HepG2 (cell line): ENCODE data around the gene ZBTB7C. TPM values are rescaled to one million over a fixed set of nuclear protein-coding genes. Genes with fewer than 3 reads are reported as not detected.

Source experiments
- ATAC-seq: fragments of 200-7000 bp; cut with Tn5 transposase; 3 replicates; pipeline ENCODE4 v1.9.1; 2020; ENCODE audit warnings: mild to moderate bottlenecking, moderate library complexity
- BruUV-seq: library from RNA; stranded (reverse); fragments of 400-500 nt; replicated peaks from 2 replicates; lab custom pipeline; 2021; lab: Mats Ljungman, UMichigan
- CTCF ChIA-PET: fragments of 300-600 bp; formaldehyde crosslinking; extraction: SDS; loops from one replicate; lab custom pipeline; 2021; ENCODE audit warnings: low total read pairs, inconsistent platforms, low intra/inter-chr PET ratio; lab: Yijun Ruan, JAX
- POLR2A ChIA-PET: fragments of 350-600 bp; sonication (Branson Sonifier 250); formaldehyde crosslinking; loops from one replicate; lab custom pipeline; 2020; ENCODE audit warnings: antibody characterized with exemption, inconsistent platforms; lab: Yijun Ruan, JAX
- DNase-seq: peaks from one replicate; pipeline ENCODE4 v3.0.0-alpha.2; 2015; ENCODE audit warnings: low spot score
- FAIRE-seq: peaks from 3 replicates; lab custom pipeline; 2011; peaks lifted over from hg19 to GRCh38; lab: Jason Lieb, UNC
- H2AFZ ChIP-seq: one replicate; pipeline ENCODE4 v1.6.1; 2011; ENCODE audit warnings: low read length, inconsistent platforms
- H3K27ac ChIP-seq: fragments of 300-600 bp; 3 replicates; pipeline ENCODE4 v1.8.0; 2011; ENCODE audit warnings: mixed run types, mild to moderate bottlenecking, mixed read lengths, low read length, inconsistent platforms; ENCODE audit not compliant: insufficient read depth; ENCODE audit errors: extremely low read length
- H3K27me3 ChIP-seq, 2 experiments: fragments of 200-600 bp in 1 of 2; 2 replicates in 1 of 2; 3 replicates in 1 of 2; pipeline versions ENCODE4 v1.6.0 to v1.8.0; 2011; ENCODE audit warnings: low read length in 2 of 2, mild to moderate bottlenecking in 2 of 2, moderate library complexity in 2 of 2, inconsistent platforms in 1 of 2; ENCODE audit not compliant: insufficient read depth in 2 of 2, control insufficient read depth in 1 of 2
- H3K36me3 ChIP-seq, 2 experiments: fragments of 200-600 bp in 1 of 2; replicated peaks in 1 of 2; 2 replicates in 1 of 2; 3 replicates in 1 of 2; pipeline versions ENCODE4 v1.5.1 to v1.8.0; 2011; ENCODE audit warnings: low read length in 2 of 2, inconsistent platforms in 1 of 2; ENCODE audit not compliant: insufficient read depth in 2 of 2, control insufficient read depth in 1 of 2
- H3K4me1 ChIP-seq: 2 replicates; pipeline ENCODE4 v1.5.1; 2012; ENCODE audit warnings: low read length, inconsistent platforms; ENCODE audit not compliant: insufficient read depth
- H3K4me2 ChIP-seq: 2 replicates; pipeline ENCODE4 v1.6.0; 2011; ENCODE audit warnings: low read depth, low read length, inconsistent platforms
- H3K4me3 ChIP-seq, 3 experiments: fragments of 200-600 bp in 1 of 3; sonication (generic), shearing (Covaris generic) in 1 of 3; replicated peaks in 1 of 3; 2 replicates each; pipeline ENCODE4 v1.5.1; 2011 to 2016; ENCODE audit warnings: low read length in 3 of 3, inconsistent platforms in 2 of 3, low read depth in 2 of 3, mild to moderate bottlenecking in 2 of 3, control low read depth in 1 of 3, mixed read lengths in 1 of 3; ENCODE audit not compliant: insufficient read depth in 1 of 3
- H3K79me2 ChIP-seq: one replicate; pipeline ENCODE4 v1.6.1; 2011; ENCODE audit warnings: low read length, inconsistent platforms; ENCODE audit not compliant: insufficient read depth
- H3K9ac ChIP-seq: 2 replicates; pipeline ENCODE4 v1.6.0; 2011; ENCODE audit warnings: mild to moderate bottlenecking, low read depth, low read length, inconsistent platforms; ENCODE audit not compliant: insufficient read depth
- H3K9me3 ChIP-seq: 2 replicates; pipeline ENCODE4 v1.5.1; 2012; ENCODE audit warnings: mild to moderate bottlenecking, low read length
- H4K20me1 ChIP-seq: 2 replicates; pipeline ENCODE4 v1.6.0; 2011; ENCODE audit warnings: inconsistent platforms, mild to moderate bottlenecking, low read length, moderate library complexity; ENCODE audit not compliant: insufficient read depth
- ARNT ChIP-seq: fragments of 450-650 bp; IDR thresholded peaks from 2 replicates; pipeline ENCODE4 v1.6.1; 2017
- DR1 ChIP-seq: sonication (generic); formaldehyde crosslinking; IDR thresholded peaks from 2 replicates; pipeline ENCODE4 v1.8.0; 2021; ENCODE audit warnings: mild to moderate bottlenecking, missing genetic modification reagents, inconsistent platforms
- FOSL1 ChIP-seq: sonication (generic); formaldehyde crosslinking; IDR thresholded peaks from 2 replicates; pipeline ENCODE4 v1.9.0; 2021; ENCODE audit warnings: missing genetic modification reagents, borderline replicate concordance
- FOXO1 ChIP-seq: sonication (generic); formaldehyde crosslinking; IDR thresholded peaks from 2 replicates; pipeline ENCODE4 v1.4.0; 2020; ENCODE audit warnings: missing genetic modification reagents
- KLF6 ChIP-seq: IDR thresholded peaks from 2 replicates; pipeline ENCODE4 v1.8.0; 2016; ENCODE audit warnings: missing biosample characterization, missing genetic modification reagents
- NR2C2 ChIP-seq: sonication (generic); formaldehyde crosslinking; IDR thresholded peaks from 2 replicates; pipeline ENCODE4 v1.4.0; 2020; ENCODE audit warnings: missing genetic modification reagents, mild to moderate bottlenecking, moderate library complexity, borderline replicate concordance
- PHF20 ChIP-seq: sonication (generic); formaldehyde crosslinking; IDR thresholded peaks from 2 replicates; pipeline ENCODE4 v1.5.0; 2020; ENCODE audit warnings: mild to moderate bottlenecking, missing genetic modification reagents
- POLR2A ChIP-seq, 2 experiments: IDR thresholded peaks; 2 replicates each; pipeline ENCODE4 v1.6.1; 2011; ENCODE audit warnings: low read depth in 2 of 2, low read length in 2 of 2, mild to moderate bottlenecking in 1 of 2, moderate library complexity in 1 of 2; ENCODE audit not compliant: insufficient read depth in 1 of 2
- PRPF4 ChIP-seq: fragments of 200-400 bp; formaldehyde crosslinking; IDR thresholded peaks from 2 replicates; pipeline ENCODE4 v1.6.1; 2016; ENCODE audit warnings: low read length, low read depth; ENCODE audit not compliant: poor library complexity, severe bottlenecking
- RBM39 ChIP-seq: fragments of 200-400 bp; formaldehyde crosslinking; IDR thresholded peaks from one replicate; pipeline ENCODE4 v1.6.1; 2018; ENCODE audit warnings: antibody characterized with exemption, mild to moderate bottlenecking, low read depth, low read length; ENCODE audit not compliant: poor library complexity, severe bottlenecking
- RNF2 ChIP-seq: fragments of 450-650 bp; conservative IDR thresholded peaks from 2 replicates; pipeline ENCODE4 v1.6.1; 2016; ENCODE audit warnings: low read depth
- SAP130 ChIP-seq: IDR thresholded peaks from 2 replicates; pipeline ENCODE4 v1.6.1; 2016; ENCODE audit warnings: low read depth
- SMC3 ChIP-seq: IDR thresholded peaks from 2 replicates; pipeline ENCODE4 v1.6.1; 2011; ENCODE audit warnings: low read length, improper control_type of control experiment
- STAG1 ChIP-seq: sonication (generic); formaldehyde crosslinking; IDR thresholded peaks from 2 replicates; pipeline ENCODE4 v1.4.0; 2020; ENCODE audit warnings: missing genetic modification reagents
- TCF12 ChIP-seq, 2 experiments: fragments of 450-650 bp in 1 of 2; sonication (generic) in 1 of 2; formaldehyde crosslinking in 1 of 2; IDR thresholded peaks; 2 replicates each; pipeline versions ENCODE4 v1.6.1 to v1.8.0; 2017 to 2022; ENCODE audit warnings: antibody characterized with exemption in 1 of 2, mild to moderate bottlenecking in 1 of 2, missing genetic modification reagents in 1 of 2, moderate library complexity in 1 of 2
- YEATS4 ChIP-seq: sonication (generic); formaldehyde crosslinking; IDR thresholded peaks from 2 replicates; pipeline ENCODE4 v1.4.0; 2020; ENCODE audit warnings: missing genetic modification reagents, borderline replicate concordance
- ZMYM2 ChIP-seq: sonication (generic); formaldehyde crosslinking; IDR thresholded peaks from 2 replicates; pipeline ENCODE4 v1.8.0; 2022; ENCODE audit warnings: mild to moderate bottlenecking, missing genetic modification reagents
- ZNF143 ChIP-seq: sonication (generic); formaldehyde crosslinking; IDR thresholded peaks from 2 replicates; pipeline ENCODE4 v1.4.0; 2020; ENCODE audit warnings: missing genetic modification reagents
- ZNF446 ChIP-seq: sonication (generic); formaldehyde crosslinking; IDR thresholded peaks from 2 replicates; pipeline ENCODE4 v1.5.0; 2020; ENCODE audit warnings: mild to moderate bottlenecking, missing genetic modification reagents
- ZNF652 ChIP-seq: IDR thresholded peaks from 2 replicates; pipeline ENCODE4 v1.6.1; 2016; ENCODE audit warnings: low read depth, borderline replicate concordance
- WGBS: methylation state at CpG from one replicate; pipeline ENCODE4 v1.1.6; 2017; ENCODE audit warnings: low lambda C conversion rate; 5-methylcytosine and 5-hydroxymethylcytosine counted together
- in situ Hi-C: cut with HindIII; loops from 2 replicates; pipeline ENCODE4 v1.10.0; 2017; ENCODE audit warnings: low pct_unique_long_range_greater_than_20kb; ENCODE audit not compliant: extremely low pct_ligation_motif_present
- intact Hi-C: fragments of 100-400 bp; cut with micrococcal nuclease; formaldehyde crosslinking; loops from one replicate; pipeline ENCODE4 v1.10.0; 2022; ENCODE audit not compliant: unreplicated experiment
- polyA plus RNA-seq, 8 experiments: library from polyadenylated mRNA; depleted of rRNA in 3 of 8; stranded (reverse) in 7 of 8; unstranded in 1 of 8; fragments of >200 nt; fragmentation: Illumina TruSeq in 4 of 8; extraction: Trizol in 4 of 8; gene quantifications; 2 replicates each; pipeline versions ENCODE4 v1.2.1 to v1.2.3, GENCODE V29; 2011 to 2016; ENCODE audit warnings: low read depth in 4 of 8, missing spikeins in 1 of 8, mixed read lengths in 1 of 8; ENCODE audit not compliant: insufficient read depth in 1 of 8
- total RNA-seq, 5 experiments: library from RNA; depleted of rRNA; stranded (reverse); fragments of >200 nt; fragmentation: Illumina TruSeq; extraction: Trizol; gene quantifications; 2 replicates each; pipeline ENCODE4 v1.2.3, GENCODE V29; 2016; ENCODE audit warnings: low read depth in 1 of 5
- TF ChIP-seq, protein P1 (sequence below): sonication (generic); formaldehyde crosslinking; IDR thresholded peaks from 2 replicates; pipeline ENCODE4 v1.5.0; 2020; ENCODE audit warnings: missing genetic modification reagents
- TF ChIP-seq, protein P2 (sequence below): sonication (generic); formaldehyde crosslinking; conservative IDR thresholded peaks from 2 replicates; pipeline ENCODE4 v1.8.0; 2022; ENCODE audit warnings: mild to moderate bottlenecking, moderate library complexity, missing genetic modification reagents
- TF ChIP-seq, protein P3 (sequence below): sonication (generic); formaldehyde crosslinking; IDR thresholded peaks from 2 replicates; pipeline ENCODE4 v1.5.1; 2020; ENCODE audit warnings: missing genetic modification reagents, mild to moderate bottlenecking, borderline replicate concordance

ZBTB7C gene
- total and polyA plus RNA-seq, 2 of the 13 experiments (the other 11 are each of a cell fraction or from before 2014, with no cell fraction given): 0.01 to 0.04 TPM

DNA sequence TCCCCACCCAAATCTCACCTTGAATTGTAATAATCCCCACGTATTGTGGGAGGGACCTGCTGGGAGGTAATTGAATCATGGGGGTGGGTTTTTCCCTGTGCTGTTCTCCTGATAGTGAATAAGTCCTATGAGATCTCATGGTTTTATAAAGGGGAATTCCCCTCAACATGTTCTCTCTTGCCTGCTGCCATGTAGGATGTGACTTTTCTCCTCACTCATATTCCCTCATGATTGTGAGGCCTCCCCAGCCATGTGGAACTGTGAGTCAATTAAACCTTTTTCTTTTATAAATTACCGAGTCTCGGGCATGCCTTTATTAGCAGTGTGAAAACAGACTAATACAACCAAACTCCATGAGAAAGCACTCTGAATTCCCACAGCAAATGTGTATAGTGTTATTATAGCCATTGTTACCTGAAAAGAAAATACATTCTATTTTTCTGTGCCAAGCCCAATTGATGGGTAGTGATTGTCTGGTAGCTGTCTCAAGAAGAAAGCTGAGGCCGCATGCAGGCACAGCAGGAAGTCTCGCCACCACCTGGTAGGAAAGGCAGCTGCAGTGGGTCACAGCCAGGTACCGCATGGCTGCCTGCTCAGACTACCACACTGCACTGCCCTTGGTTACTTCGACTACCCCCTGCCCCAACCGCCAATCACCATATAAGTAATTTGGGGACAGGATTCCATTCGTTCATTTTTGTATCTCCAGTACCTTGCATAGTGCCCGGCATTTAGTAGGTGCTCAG lies 10.3 kb upstream of the ZBTB7C start:
- BruUV-seq: no TSS peak
- Histone ChIP-seq H3K4me3 (no peak overlapping the region), H3K9me3 (no peaks in the 10 kb centered on the region), H2AFZ (no peak overlapping the region), H3K27me3 (peaks cover 1 to 20% of the 10 kb centered on the region in 2 experiments; a peak in 3 of 5 replicates), H3K36me3 (no peaks in the 10 kb centered on the region), H3K79me2 (no peaks in the 10 kb centered on the region), H3K9ac (no peak overlapping the region), H3K4me2 (no peak overlapping the region), H3K27ac (no peak overlapping the region), H4K20me1 (no peaks in the 10 kb centered on the region), H3K4me1 (0 out of 2 replicates have a peak, but pooled peaks cover 4% of the 10 kb centered on the region)
- in situ Hi-C loops (no loop called here), intact Hi-C loops (no loop called here)
- peak; percentile 77 for ATAC-seq
- ChIA-PET POLR2A (no interaction called here), CTCF (interaction anchor here (1.8 kb wide), 1 partner anchor 388 kb away, joined by 4 read pairs; no protein-coding TSS in a partner anchor)
- 30% methylated on average over 10 of the region's 10 CpGs for WGBS
- no peak for FAIRE-seq
- DNase-seq: peak; percentile 9
- TF ChIP-seq DR1 (no peak), RNF2 (no peak), ZNF652 (CRISPR knock-in tag) (no peak), RBM39 (no peak), ZNF143 (CRISPR knock-in tag) (no peak), SMC3 (0 out of 2 replicates have a peak, but pooled peaks have one; percentile 5), PHF20 (CRISPR knock-in tag) (no peak), ZNF446 (CRISPR knock-in tag) (no peak), KLF6 (CRISPR knock-in tag) (no peak), STAG1 (peak; percentile 41), FOXO1 (no peak), SAP130 (no peak), FOSL1 (CRISPR knock-in tag) (no peak), POLR2A (IDR thresholded peaks at IDR 0.05; ENCODE audit: insufficient read depth in 1 of 2, low read depth in 2 of 2, low read length in 2 of 2) (no peak), PRPF4 (no peak), NR2C2 (no peak), ZMYM2 (CRISPR knock-in tag) (no peak), YEATS4 (CRISPR knock-in tag) (no peak), ARNT (no peak), TCF12 (IDR thresholded peaks at IDR 0.05) (no peak), TCF12 (CRISPR knock-in tag; IDR thresholded peaks at IDR 0.05) (no peak)
- TF ChIP-seq, protein P1, sequence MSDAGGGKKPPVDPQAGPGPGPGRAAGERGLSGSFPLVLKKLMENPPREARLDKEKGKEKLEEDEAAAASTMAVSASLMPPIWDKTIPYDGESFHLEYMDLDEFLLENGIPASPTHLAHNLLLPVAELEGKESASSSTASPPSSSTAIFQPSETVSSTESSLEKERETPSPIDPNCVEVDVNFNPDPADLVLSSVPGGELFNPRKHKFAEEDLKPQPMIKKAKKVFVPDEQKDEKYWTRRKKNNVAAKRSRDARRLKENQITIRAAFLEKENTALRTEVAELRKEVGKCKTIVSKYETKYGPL (CRISPR knock-in tag): no peak
- TF ChIP-seq, protein P2, sequence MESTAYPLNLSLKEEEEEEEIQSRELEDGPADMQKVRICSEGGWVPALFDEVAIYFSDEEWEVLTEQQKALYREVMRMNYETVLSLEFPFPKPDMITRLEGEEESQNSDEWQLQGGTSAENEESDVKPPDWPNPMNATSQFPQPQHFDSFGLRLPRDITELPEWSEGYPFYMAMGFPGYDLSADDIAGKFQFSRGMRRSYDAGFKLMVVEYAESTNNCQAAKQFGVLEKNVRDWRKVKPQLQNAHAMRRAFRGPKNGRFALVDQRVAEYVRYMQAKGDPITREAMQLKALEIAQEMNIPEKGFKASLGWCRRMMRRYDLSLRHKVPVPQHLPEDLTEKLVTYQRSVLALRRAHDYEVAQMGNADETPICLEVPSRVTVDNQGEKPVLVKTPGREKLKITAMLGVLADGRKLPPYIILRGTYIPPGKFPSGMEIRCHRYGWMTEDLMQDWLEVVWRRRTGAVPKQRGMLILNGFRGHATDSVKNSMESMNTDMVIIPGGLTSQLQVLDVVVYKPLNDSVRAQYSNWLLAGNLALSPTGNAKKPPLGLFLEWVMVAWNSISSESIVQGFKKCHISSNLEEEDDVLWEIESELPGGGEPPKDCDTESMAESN (CRISPR knock-in tag): no peak
- TF ChIP-seq, protein P3, sequence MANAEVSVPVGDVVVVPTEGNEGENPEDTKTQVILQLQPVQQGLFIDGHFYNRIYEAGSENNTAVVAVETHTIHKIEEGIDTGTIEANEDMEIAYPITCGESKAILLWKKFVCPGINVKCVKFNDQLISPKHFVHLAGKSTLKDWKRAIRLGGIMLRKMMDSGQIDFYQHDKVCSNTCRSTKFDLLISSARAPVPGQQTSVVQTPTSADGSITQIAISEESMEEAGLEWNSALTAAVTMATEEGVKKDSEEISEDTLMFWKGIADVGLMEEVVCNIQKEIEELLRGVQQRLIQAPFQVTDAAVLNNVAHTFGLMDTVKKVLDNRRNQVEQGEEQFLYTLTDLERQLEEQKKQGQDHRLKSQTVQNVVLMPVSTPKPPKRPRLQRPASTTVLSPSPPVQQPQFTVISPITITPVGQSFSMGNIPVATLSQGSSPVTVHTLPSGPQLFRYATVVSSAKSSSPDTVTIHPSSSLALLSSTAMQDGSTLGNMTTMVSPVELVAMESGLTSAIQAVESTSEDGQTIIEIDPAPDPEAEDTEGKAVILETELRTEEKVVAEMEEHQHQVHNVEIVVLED: no peak
